Keratinocyte (primary cell): ENCODE measurements around the gene ANKRD44.

Source experiments
- CTCF ChIP-seq, 3 experiments: IDR thresholded peaks in 1 of 3; conservative IDR thresholded peaks in 1 of 3; optimal IDR thresholded peaks in 1 of 3; 2 replicates in 2 of 3; 3 replicates in 1 of 3; pipeline versions ENCODE3 to v1.5.1; 2011; ENCODE audit warnings: low read length in 3 of 3, mild to moderate bottlenecking in 3 of 3, moderate library complexity in 2 of 3, control low read depth in 1 of 3, inconsistent platforms in 1 of 3; ENCODE audit not compliant: insufficient read depth in 2 of 3; ENCODE audit errors: extremely low read depth in 1 of 3
- EZH2 ChIP-seq: IDR thresholded peaks from one replicate; pipeline ENCODE4 v1.6.1; 2012; ENCODE audit warnings: inconsistent platforms, mild to moderate bottlenecking, low read length, moderate library complexity

GRCh38 chr2:197144183-197144582, 166.4 kb downstream of the ANKRD44 start:
- no peak for TF ChIP-seq CTCF (optimal IDR thresholded peaks at IDR 0.05 in 1 of 3, IDR thresholded peaks at IDR 0.05 in 1 of 3, conservative IDR thresholded peaks at IDR 0.05 in 1 of 3; ENCODE audit: extremely low read depth in 1 of 3, insufficient read depth in 2 of 3, low read length in 3 of 3)
- no peak for TF ChIP-seq EZH2
